A673 (cell line): ENCODE data around the gene OR2T10.

Source experiments
- EZH2 ChIP-seq: fragments of 200-600 bp; sonication (generic); IDR thresholded peaks from 2 replicates; pipeline ENCODE4 v1.6.1; 2017; ENCODE audit warnings: borderline replicate concordance, low read depth, mild to moderate bottlenecking, mixed read lengths, antibody characterized with exemption, low read length; ENCODE audit not compliant: poor library complexity, severe bottlenecking
- TF ChIP-seq, protein P1 (sequence below): fragments of 300-800, 200-600 bp; sonication (generic); conservative IDR thresholded peaks from 2 replicates; pipeline ENCODE4 v1.5.1; 2017; ENCODE audit warnings: low read depth, mild to moderate bottlenecking, antibody characterized with exemption, low read length, moderate library complexity, mixed read lengths

DNA sequence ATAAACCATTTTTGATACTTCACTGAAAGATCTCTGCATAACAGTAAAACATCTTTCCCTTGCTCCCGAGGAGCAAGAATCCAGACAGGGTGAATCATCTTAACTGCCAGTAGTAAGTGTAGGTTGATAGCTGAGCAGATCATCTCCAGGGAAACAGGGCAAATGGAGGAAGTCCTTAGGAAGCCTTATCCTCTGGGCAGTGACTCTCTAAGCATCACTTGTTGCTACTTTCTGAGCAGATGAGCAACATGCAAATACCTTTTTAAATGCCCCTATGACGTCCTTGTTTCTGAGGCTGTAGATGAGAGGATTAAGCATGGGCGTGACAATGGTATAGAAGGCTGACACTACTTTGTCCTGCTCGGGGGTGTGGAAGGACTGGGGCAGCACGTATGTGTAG is 28.5 kb upstream of the OR2T10 start:
- TF ChIP-seq, protein P1, sequence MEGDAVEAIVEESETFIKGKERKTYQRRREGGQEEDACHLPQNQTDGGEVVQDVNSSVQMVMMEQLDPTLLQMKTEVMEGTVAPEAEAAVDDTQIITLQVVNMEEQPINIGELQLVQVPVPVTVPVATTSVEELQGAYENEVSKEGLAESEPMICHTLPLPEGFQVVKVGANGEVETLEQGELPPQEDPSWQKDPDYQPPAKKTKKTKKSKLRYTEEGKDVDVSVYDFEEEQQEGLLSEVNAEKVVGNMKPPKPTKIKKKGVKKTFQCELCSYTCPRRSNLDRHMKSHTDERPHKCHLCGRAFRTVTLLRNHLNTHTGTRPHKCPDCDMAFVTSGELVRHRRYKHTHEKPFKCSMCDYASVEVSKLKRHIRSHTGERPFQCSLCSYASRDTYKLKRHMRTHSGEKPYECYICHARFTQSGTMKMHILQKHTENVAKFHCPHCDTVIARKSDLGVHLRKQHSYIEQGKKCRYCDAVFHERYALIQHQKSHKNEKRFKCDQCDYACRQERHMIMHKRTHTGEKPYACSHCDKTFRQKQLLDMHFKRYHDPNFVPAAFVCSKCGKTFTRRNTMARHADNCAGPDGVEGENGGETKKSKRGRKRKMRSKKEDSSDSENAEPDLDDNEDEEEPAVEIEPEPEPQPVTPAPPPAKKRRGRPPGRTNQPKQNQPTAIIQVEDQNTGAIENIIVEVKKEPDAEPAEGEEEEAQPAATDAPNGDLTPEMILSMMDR = no peak
- no peak for TF ChIP-seq EZH2
